Kasumi-1 (cell line): ENCODE measurements around the gene PLB1.
"Not testable (repeated sequence)": the region's sequence is repeated elsewhere in the genome, so short reads cannot be mapped to it uniquely, and the experiment has no call there.

Experiments used
- DNase-seq, 2 experiments: peaks; one replicate each; lab custom pipeline; 2025; lab: John Stamatoyannopoulos, UW

Gene PLB1

DNA sequence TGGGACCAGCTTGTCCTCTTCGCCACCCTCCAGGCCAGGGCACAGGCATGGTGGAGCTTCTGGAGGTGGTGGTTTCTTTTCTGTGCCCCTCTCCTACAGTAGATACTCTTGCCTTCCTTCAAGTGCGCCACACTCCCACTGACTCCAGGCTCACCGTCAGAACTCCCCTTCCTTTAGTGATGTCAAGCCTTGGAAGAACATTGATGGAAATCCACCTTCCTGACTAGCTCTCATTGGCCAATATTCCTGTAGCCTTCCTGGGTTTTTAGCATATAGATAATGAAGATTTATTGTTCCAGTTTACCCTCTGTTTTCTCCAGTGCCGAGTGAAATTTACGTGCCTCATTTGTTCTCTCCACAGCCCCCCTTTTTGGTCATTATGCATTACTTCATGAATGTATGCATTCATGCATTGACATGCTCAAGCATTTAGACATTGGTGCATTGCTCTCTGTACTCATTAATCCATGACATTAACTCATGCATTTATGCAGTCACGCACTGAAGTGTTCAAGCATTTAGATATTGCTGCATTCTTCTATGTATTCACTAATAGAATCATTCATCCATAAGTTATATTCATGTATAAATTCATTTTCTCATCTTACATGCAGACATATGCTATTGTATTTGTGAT, 37.3 kb downstream of the PLB1 start:
- no peak for DNase-seq

GRCh38 chr2:28534817-28535216, 39.0 kb downstream of the PLB1 start:
- DNase-seq: no peak

DNA sequence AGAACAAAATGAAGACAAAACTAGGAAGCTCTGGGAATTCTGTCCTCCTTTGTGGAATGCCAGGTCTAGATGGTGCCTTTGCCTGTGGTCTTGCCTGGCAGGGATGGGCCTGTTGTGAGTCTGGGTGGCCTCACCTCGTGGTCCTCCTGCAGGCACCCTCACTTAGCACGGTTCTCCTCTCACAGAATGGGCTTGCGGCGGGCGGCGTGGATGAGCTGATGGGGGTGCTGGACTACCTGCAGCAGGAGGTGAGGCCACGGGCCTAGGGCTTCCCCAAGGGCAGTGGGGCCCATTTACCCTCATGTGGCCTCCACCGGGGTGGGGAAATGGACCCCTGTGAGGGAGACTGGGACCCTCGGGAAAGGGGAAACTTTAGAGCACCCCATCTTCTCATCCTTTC, 42.3 kb downstream of the PLB1 start:
- DNase-seq: no peak

DNA sequence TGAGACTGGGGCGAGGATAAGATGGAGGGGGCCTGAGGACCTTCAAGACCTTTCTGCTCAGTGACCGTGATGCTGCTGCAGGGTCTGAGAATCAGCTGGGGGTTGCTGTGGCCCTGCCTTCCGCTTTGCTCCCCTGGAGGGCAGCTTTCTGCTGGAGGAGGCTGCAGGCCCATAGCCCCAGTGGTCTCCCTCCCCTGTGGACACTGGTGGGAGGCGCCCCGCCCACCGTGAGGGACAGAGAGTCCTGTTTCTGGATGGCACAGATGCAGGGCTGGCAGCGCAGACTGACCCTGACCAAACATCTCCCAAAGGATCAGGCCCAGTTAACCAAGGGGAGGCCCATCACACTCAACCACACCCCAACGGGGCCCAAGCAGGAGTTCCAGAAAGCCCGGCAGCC, 42.8 kb downstream of the PLB1 start:
- DNase-seq: no peak

GRCh38 chr2:28539118-28539541, 43.3 kb downstream of the PLB1 start:
- DNase-seq: no peak

- DNase-seq: no peak
Observed at GRCh38 chr2:28543316-28544035, 47.6 kb downstream of the PLB1 start.

DNA sequence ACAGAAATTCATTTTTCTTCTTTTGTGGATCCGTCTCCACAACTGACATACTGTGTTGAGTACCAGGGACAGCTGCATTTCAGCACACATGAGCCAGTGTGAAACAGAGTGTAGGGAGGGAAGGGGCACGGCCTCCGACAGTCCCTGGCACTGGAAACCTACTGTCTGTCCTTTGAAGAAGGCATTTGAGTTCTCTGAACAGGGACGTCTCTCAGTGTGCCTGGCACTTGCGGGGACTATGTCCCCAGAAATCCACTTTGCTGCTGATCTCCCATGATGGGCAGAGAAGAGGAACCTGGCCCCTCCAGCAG, 48.1 kb downstream of the PLB1 start:
- no peak for DNase-seq

GRCh38 chr2:28544405-28544921, 48.6 kb downstream of the PLB1 start:
- no peak for DNase-seq

- no peak for DNase-seq
Observed at GRCh38 chr2:28544922-28545589, 49.2 kb downstream of the PLB1 start.

DNA sequence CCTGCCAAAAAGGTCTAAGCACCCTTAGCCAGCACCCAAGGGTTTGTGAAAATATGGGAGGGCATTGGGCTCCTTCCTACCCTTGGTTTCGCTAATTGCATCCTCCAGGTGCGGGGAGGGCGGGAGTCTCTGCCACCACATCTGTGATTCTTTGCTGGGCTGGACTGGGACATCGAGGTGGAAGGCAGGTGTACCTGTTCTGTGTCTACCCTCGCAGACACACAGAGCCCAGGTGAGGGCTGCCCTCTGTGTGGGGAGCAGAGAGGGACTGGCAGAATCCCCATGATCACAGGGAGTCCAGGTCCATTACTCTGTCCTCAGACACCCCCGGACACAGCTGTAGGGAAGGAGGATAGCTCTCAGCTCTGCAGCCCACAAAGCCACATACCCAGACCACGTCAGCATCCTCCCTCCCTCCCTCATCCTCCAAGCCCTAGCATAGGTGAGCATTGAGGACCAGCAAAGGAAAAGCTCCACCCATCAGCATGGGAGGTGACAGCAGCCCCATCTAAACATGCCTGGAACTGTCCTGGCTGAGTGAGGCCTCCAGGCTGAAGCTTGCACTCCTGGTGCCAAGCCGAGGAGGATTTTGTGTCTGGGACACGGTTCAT, 49.8 kb downstream of the PLB1 start:
- DNase-seq: no peak

- no peak for DNase-seq
Observed at GRCh38 chr2:28546242-28546641, 50.4 kb downstream of the PLB1 start.

DNA sequence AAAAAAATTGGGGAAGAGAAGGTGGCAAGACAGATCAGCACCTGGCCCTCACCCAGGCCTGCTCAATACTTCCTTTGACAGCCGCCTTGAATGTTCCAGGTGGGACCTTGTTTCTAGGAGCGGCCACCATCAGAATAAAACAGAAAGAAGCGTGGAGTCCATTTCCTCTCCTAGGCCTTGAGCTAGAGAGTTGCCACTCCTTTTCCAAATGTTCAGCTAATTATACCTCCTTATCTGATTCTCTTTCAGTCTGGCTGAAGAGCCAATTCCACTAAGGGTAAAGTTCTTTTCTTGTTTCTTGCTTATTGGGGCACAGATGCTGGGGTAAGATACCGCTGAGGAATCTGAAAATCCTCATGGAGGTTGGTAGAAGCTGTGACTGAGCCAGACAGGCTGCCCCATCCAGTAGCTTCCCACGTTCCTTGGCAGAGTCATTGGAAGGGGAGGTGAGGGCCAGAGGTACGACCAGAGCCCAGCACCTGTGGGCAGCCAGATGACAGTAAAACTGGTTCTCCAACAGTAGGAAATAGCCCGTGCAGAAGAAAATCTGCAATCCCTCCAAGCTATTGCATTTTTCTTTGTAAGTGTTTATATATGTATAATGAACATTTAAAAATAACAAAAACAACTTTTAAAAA, 51.5 kb downstream of the PLB1 start:
- no peak for DNase-seq

GRCh38 chr2:28547906-28548600, 52.2 kb downstream of the PLB1 start:
- no peak for DNase-seq

DNA sequence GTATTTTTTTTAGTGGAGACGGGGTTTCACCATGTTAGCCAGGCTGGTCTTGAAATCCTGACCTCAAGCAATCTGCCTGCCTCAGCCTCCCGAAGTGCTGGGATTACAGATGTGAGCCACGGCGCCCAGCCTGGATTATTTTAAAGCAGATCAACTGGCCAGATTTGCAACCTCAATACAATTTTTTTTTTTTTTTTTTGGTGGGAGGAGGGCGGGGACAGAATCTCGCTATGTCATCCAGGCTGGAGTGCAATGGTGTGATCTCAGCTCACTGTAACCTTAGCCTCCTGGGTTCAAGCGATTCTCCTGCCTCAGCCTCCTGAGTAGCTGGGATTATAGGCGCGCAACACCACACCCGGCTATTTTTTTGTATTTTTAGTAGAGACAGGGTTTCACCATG, 54.5 kb downstream of the PLB1 start:
- not testable (repeated sequence) for DNase-seq

DNA sequence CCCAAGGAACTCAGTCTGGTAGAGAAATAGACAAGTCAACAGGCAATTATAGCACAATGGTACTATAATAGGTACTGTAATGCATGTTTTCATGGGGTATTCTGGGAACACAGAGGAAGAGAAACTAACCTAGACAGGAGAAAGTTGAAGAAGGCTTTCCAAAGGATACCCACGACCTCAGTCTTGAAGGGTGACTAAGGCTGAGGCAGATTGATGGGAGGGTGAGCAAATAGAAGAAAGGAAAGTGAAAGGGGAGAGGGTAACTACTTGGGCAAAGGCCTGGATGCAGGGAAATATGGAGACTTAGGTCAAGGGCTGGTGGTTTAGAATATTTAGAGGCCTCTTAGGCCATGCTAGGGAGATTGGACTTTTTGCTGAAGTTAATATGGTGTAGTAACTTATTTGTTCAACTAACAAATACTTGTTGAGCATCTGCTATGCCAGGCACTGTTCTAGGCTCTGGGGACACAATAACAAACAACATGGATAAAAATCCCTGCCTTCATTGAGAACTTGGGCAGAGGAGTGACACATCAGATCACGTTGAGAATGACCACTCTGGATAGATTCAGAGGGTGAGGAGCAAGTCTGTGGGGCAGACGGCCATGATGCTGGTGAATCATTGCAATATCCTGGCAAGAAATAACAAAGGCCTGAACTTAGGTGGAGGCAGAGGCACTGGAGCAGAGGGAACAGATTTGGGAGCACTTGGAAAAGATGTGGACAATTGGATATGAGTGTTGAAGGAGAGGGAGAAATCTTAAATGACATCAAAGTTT, 56.4 kb downstream of the PLB1 start:
- DNase-seq: no peak

DNA sequence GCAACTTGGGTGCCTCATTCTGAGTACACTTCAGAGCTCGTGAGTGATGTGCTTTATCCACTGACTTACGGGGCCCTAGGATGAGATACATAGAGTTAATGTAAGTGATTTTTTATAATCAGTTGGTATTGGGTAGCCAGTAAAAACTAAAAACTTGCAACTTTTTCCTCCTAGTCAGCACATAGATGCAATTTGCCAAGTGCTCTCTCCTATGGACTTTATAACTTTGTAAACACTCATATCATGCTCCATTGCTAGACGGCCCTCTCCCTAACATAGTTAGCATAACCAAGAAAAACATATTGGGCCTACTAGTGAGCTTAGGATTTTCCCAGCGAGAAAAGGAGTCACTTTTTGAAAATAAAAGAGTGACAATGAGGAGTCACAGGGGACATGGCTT, 60.4 kb downstream of the PLB1 start:
- no peak for DNase-seq

DNA sequence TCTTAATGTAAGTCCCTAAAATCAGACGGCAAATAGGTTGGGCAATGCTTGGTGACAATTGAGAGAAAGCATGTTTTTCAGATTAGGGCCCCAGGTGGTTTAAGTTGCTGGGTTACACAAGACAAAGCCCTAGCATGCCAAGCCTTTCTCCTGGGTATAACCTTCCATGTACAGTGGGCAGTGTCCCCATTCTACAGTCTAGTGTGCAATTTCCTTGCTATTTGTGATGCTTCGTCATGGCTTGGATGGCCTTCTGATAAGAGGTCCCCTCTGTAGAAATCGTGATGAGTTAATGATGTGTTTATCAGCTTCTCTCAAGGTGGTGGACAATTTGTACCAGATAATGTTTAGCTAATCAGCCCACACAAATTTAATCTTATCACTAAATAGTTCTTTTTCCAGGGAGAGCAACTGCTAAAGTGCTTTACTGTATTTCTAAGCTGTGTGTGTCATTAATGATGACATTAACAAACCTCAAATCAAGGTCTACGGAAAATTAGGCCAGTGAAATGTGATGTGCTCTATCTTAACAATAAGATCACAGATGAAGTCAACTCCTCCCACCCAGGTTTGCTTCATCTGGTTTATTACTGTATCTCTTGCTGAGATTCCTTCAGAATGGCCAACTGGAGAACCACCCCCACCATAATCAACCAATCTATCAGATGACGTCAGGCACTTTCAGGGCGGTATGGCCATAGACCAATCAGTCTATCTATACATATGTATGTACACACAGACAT, 61.7 kb downstream of the PLB1 start:
- DNase-seq: no peak

- no peak for DNase-seq
Observed at GRCh38 chr2:28558158-28558820, 62.4 kb downstream of the PLB1 start.

GRCh38 chr2:28558918-28559317, 63.1 kb downstream of the PLB1 start:
- no peak for DNase-seq

- no peak for DNase-seq
Observed at GRCh38 chr2:28563869-28564268, 68.0 kb downstream of the PLB1 start.
